Activated T-helper 1 cell treated with Interleukin-2 at 50 U/mL for 16 hours (primary cell): ENCODE results near the gene SLC66A1.
"Not testable (repeated sequence)": the region's sequence is repeated elsewhere in the genome, so short reads cannot be mapped to it uniquely, and the experiment has no call there.

Experiments
- DNase-seq: peaks from one replicate; pipeline ENCODE4 v3.0.0-alpha.2; 2020; ENCODE audit warnings: low read depth

SLC66A1 gene, protein sequence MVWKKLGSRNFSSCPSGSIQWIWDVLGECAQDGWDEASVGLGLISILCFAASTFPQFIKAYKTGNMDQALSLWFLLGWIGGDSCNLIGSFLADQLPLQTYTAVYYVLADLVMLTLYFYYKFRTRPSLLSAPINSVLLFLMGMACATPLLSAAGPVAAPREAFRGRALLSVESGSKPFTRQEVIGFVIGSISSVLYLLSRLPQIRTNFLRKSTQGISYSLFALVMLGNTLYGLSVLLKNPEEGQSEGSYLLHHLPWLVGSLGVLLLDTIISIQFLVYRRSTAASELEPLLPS

DNA sequence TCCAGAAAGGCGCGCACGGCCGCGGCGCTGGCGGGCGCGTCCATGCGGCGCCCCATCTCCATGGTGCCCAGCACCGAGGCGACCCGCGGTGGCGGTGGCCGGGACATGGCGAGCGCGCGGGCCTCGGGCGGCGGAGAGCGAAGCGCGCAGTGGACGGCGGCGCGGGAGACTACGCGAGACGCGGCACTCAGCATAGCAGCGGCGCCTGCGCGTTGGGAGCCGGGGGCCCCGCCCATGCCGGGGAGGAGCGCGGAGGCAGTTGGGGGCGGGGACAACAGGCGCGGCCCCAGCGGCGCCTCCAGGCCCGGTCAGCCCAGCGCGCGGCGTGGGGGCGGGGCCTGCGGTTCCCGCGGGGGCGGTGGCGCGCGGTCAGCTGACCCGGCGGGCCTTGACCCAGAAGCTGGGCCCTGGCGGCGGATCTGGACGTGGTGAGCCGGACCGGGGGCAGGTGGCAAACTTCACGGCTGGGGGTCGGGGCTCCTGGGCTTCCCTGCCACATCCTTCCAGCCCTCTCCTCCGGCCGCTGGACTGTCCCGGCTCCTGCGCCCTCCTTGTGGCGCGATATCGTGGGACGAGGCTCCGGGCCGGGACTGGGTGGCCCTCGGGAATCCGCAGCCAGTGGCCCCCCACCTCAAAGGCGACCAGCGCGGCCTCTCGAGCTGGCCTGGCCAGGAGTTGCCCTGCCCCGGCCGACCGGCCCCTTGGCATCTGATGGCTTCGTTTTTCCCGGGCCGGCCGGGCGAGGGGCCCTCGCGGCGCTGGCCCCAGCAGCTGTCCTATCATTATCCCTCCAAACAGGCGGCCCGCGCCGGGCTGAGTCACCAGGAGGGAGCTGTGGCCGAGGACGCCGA lies at the start of gene SLC66A1, which contains the start of gene AKR7A2:
Gene SLC66A1, plus strand, starts transcription at position 396 of the 851 bp plus-strand sequence. CDS start 5,352 bp downstream, outside the sequence.
Gene AKR7A2, minus strand, starts transcription at position 214 of the 851 bp plus-strand sequence. Its CDS starts 20 bp downstream, at position 194.
- DNase-seq, result peak; percentile 88

DNA sequence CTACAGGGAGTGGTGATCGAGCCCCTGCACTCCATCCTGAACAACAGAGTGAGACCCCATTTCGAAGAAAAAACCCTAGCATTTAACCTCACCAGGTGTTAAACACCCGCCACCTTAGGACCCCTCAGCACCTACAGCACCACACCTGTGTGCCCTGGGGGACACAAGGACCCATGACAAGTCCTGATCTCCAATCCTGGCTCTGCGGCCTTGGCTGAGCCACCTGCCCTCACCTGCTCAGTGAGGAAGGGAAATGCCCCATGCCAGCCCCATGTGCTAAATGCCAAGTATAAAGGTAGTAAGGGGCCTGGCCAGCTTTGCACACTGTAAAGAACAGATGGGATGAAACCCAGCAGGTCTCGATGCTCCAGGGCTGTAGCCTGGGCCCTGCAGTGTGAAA lies 49.4 kb upstream of the SLC66A1 start:
- no peak for DNase-seq

DNA sequence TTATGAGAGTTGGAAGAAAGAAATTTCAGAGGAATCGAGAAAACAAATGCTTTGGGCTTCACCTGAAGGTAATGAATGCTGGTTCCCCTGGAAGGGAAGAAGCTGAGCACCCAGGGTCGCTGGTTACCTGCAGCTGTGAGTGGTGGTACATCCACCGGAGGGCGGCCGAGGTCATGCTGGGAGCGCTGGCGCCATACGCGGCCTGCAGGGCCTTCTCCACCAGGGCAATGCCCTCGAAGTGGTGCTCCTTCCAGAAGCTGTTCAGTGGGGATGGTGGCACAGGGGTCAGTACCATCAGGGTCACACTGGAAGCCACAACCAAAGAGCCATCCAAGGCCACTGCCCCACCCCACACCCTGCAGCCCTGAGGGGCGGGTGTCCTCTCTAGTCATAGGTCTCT lies 43.7 kb upstream of the SLC66A1 start:
- DNase-seq, result no peak

DNA sequence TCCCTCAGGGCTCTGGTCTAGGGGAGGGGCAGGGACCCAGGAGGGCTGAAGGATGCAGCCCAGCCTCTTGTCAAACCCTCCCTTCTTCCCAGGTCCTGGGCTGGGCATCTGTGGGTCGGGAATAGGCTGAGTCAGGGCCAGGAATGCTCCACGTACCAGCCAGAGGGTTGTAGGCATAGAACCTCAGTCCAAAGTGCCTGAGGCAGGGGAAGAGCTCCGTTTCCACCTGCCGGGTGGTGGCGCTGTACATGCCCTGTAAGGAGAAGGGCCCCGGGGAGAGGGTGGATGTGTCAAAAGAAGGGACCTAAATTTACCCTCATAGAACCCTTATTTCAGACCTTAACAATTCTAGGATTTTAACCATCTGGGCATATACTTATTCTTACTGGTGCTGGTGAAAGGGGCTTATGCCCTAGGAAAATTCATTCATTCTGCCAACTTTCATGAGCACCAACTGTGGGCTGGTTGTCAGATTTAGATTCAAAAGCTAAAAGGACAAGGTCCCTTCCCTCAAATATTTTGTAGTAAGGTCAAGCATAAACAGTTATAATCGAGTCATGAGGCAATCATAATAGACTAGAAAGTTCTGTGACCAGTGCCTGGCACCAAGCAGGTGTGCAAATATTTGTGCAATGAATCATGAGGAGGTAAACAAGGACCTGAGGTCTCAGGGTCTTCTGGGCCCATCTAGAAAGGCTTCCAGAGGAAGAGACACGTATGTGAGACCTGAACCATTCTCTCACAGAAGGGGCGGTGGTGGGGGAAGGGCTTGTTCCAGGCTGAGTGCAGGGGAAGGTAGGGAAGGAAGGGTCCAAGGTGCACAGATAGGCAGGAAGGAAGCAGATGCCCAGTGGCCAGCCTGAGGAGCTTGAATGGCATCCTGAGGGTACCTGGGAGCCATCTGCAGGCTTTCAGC lies 42.4 kb upstream of the SLC66A1 start:
- not testable (repeated sequence) for DNase-seq

DNA sequence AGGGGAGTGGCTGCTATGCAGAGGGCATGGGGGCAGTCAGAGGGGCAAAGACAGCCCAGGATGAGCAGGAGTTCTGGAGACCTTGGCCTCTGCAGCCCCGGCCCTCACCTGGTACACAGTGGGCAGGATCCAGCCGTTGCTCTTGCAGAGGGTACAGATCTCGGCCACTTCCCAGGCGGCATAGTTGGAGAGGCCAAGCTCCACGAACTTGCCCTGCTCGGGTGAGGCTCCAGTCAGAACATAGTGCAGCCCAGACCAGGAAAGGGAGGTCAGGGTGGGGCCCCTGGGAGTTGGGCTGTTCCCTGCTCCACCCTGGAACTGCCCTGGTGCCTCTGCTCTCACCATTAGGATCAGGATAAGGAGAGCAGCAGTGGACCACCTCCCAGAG lies 41.8 kb upstream of the SLC66A1 start:
- DNase-seq, result not testable (repeated sequence)

DNA sequence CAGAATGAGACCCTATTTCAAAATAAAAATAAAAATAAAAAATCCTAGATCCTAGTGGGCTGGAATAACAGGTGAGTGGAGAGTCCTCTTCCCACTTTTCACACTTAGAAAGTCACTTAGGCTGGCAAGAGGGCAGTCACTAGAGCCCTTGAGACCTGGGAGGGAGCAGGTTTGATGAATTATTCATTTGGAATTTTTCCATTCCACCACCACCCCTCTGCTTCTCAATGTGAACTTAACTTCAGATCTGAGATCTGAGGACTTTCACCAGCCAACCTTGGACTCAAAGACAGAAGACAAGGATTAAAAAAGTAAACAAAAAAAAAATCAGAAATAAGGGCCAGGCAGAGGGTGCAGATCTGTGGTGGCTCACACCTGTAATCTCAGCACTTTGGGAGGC lies 40.1 kb upstream of the SLC66A1 start:
- no peak for DNase-seq

DNA sequence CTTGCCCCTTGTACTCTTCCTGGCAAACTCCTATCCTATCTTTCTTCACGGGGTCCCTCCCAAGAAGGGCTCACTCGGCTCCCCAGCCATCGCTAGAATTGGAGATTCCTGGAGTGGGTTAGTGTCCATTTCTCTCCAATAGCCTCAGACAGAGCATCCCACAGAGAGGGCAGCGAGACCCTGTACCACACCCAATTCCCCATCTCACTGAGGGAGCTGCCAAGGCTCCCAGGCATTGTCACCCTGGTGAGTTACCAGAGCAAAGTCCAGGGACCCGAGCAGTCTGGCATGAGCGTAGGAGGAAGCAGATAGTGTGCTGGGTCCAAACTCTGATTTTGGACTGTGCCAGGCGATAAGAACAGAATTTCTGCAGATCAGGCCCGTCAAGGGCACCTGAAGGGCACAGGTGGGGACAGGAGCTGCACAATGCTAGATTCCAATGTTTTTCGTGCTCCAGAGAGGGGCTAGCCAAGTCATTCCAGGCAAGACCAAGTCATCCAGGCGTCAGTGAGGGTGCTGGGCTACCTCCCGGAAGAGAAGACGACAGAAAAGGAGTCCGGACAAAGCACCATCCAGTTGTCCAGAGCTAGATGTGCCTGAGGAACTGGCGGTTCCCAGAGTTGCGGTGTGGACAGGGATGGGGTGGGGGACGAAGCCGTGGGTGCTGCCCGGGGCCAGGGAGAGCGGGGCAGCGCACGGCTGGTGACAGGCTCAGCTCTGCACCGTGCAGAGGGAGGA lies 38.9 kb upstream of the SLC66A1 start:
- no peak for DNase-seq

DNA sequence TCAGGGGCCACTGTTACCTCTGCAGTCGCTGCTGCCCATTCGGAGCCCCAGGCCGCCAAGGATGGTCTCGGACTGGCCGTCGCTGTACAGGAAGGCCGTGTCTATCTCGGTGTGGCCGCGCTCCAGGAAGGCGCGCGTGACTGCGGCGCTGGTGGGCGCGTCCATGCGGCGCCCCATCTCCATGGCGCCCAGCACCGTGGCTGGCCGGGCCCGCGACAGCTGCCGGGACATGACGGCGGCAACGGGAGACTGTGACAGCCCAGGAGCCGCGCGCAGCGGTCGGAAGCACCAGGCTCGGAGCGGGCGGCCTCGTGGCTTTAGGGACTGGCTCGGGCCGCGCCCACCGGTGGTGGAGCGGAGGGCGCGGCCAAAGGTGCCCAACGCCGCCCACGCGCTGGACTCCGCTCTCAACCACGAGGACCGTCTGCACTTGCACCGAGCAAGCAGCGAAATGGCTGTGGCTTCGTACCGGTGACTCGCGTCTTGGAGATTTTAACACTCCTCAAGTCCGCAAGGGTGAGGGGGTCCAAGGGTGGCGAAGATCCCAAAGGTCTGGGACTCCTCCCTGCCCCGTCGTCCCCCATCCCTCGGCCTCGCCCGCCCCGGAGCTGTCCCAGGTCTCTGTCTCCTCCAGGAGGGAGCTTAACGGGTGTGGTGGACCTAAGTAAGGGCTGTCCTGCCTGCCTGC lies 38.1 kb upstream of the SLC66A1 start:
- DNase-seq, result not testable (repeated sequence)

DNA sequence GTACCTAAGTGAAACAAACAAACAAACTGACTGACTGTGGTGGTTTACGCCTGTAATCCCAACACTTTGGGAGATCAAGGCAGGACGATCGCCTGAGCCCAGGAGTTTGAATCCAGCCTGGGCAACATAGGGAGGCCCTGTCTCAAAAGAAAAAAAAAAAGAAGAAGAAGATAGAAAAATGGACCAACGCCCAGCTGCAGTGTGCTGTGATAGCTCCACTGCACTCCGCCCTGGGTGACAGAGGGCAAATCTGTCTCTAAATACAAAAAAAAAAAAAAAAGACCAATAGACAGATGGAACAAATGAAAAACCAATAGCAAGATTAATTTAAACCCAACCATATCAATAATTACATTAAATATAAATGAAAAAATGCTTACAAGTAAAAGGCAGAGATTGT lies 37.5 kb upstream of the SLC66A1 start:
- DNase-seq, result no peak

DNA sequence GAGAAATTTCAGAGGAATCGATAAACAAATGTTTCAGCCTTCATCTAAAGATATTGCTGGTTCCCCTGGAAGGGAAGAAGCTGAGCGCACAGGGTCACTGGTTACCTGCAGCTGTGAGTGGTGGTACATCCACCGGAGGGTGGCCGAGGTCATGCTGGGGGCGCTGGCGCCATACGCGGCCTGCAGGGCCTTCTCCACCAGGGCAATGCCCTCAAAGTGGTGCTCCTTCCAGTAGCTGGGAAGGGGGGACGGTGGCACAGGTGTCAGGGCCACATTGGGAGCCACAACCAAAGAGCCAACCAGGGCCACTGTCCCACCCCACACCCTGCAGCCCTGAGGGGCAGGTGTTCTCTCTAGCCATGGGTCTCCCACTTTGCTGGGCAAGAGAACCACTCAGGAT lies 28.2 kb upstream of the SLC66A1 start:
- DNase-seq, result no peak

DNA sequence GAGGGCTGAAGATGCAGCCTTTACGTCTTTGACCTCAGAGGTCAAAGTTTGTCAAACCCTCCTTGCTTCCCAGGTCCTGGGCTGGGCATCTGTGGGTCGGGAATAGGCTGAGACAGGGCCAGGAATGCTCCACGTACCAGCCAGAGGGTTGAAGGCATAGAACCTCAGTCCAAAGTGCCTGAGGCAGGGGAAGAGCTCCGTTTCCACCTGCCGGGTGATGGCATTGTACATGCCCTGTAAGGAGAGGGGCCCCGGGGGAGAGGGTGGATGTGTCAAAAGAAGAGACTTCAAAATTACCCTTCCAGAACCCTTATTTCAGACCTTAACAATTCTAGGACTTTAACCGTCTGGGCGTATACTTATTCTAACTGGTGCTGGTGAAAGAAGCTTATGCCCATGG lies 27.2 kb upstream of the SLC66A1 start:
- DNase-seq, result no peak

DNA sequence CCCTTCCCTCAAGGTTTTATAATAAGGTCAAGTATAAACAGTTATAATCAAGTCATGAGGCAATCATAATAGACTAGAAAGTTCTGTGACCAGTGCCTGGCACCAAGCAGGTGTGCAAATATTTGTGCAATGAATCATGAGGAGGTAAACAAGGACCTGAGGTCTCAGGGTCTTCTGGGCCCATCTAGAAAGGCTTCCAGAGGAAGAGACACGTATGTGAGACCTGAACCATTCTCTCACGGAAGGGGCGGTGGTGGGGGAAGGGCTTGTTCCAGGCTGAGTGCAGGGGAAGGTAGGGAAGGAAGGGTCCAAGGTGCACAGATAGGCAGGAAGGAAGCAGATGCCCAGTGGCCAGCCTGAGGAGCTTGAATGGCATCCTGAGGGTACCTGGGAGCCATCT lies 26.8 kb upstream of the SLC66A1 start:
- DNase-seq, result not testable (repeated sequence)

DNA sequence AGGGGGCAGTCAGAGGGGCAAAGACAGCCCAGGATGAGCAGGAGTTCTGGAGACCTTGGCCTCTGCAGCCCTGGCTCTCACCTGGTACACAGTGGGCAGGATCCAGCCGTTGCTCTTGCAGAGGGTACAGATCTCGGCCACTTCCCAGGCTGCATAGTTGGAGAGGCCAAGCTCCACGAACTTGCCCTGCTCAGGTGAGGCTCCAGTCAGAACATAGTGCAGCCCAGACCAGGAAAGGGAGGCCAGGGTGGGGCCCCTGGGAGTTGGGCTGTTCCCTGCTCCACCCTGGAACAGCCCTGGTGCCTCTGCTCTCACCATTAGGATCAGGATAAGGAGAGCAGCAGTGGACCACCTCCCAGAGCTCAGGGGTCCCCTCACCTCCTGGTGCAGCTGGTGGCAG lies 26.3 kb upstream of the SLC66A1 start:
- not testable (repeated sequence) for DNase-seq

DNA sequence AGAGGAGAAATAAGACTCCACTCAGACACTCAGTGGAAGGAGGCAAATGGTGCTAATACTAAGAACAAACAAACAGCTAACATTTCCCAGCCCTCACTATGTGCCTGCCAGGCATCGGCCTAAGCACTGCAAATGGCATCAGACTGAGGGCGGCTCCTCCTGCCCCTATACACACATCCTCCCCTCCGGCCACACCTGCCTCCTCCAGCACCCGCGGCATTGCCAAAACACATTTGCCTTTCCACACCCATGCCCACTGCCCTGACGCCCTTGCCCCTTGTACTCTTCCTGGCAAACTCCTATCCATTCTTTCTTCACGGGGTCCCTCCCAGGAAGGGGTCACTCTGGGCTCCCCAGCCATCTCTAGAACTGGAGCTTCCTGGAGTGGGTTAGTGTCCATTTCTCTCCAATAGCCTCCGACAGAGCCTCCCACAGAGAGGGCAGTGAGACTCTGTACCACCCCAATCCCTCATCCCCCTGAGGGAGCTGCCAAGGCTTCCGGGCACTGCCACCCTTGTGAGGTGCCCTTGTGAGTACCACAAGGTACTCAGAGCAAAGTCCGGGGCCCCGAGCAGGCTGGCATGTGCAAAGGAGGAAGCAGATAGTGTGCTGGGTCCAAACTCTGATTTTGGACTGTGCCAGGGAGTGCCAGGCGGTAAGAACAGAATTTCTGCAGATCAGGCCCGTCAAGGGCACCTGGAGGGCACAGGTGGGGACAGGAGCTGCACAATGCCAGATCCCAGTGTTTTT lies 24.5 kb upstream of the SLC66A1 start:
- DNase-seq, result no peak

DNA sequence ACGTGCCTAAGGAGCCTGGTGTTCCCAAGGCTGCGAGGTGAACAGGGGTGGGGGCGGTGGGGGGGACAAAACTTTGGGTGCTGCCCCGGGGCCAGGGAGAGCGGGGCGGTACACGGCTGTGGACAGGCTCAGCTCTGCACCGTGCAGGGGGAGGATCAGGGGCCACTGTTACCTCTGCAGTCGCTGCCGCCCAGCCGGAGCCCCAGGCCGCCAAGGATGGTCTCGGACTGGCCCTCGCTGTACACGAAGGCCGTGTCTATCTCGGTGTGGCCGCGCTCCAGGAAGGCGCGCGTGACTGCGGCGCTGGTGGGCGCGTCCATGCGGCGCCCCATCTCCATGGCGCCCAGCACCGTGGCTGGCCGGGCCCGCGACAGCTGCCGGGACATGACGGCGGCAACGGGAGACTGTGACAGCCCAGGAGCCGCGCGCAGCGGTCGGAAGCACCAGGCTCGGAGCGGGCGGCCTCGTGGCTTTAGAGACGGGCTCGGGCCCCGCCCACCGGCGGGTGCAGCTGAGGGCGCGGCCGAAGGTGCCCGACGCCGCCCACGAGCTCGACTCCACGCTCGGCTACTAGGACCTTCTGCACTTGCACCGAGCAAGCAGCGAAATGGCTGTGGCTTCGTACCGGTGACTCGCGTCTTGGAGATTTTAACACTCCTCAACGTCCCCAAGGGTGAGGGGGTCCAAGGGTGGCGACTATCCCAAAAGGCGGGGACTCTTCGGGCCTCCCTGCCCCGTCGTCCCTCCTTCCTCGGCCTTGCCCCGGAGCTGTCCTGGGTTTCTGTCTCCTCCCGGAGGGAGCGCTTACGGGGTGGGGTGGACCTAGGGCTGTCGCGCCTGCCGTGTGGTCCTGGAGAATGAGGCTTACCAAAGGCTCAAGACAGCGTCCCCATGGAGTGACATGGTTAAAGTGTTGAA lies 23.5 kb upstream of the SLC66A1 start, which contains the start of gene AKR7A3:
Gene AKR7A3, minus strand, starts transcription at position 447 of the 918 bp plus-strand sequence. Its CDS starts 61 bp downstream, at position 386.
- peak; percentile 43 for DNase-seq

DNA sequence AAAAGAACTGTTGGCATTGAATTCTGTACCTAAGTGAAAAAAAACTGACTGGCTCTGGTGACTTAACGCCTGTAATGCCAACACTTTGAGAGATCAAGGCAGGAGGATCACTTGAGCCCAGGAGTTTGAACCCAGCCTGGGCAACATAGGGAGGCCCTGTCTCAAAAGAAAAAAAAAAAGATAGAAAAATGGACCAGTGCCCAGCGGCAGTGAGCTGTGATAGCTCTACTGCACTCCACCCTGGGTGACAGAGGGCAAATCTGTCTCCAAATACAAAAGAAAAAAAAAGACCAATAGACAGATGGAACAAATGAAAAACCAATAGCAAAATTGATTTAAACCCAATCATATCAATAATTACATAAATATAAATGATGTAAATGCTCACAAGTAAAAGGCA lies 22.9 kb upstream of the SLC66A1 start:
- no peak for DNase-seq

DNA sequence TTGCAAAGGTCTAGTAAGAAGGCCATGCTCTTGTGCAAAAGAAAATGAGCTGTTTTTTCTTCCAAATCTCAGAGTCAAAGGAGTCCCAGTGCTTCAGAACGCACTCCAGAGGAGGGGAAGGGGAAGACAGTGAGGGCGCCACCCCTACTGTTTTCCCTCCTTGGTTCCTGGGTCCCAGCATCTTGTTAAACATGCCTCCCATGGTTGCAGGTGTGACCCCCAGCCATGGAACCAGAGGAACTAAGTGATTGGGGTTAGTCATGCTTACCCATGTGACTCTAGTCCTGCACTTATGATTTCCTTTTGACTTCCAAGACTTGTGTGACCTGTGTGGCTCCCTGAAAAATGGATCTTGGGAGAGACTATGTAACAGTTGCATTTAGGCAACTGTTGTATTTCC lies 17.5 kb upstream of the SLC66A1 start:
- no peak for DNase-seq

DNA sequence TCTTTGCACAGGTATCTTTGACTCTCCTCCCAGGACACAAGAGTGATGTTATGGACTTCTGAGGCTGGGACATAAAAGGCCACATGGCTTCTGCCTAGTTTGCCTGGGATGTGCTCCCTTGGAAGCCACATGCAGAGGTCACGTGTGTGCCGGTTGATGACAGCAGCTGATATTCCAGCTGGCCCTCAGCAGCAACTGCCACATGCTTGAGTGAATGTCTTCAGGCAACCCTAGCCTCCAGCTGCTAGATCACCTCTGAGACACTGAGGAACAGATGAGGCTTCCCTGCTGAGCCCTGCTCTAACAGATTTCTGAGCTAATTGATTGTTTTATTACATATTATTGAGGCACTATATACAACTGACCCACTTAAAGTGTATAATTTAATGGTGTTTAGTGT lies 11.9 kb upstream of the SLC66A1 start:
- DNase-seq, result no peak

DNA sequence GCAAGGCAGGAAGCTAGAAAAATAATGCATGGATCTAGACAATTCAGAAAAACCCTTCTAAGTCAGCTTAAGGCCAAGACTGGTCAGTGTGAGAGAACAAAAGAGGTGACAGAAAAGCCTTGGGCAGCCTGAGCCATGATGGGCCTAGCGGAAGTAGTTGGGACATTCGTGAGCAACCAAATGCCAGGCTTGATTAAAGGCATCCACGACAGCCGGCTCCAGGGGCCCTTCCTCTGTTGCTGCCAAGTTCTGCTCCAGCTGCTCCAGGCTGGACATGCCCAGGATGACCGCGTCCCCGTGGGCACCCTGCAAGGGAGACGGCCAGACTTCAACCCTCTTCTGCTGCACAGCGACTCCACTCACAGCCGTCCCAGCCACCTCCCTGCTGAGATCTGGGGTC lies 8.0 kb upstream of the SLC66A1 start:
- DNase-seq, result not testable (repeated sequence)
